OCI-LY1 (cell line): Measurements from ENCODE around the gene PTPRN2.
"Not testable (repeated sequence)": the region's sequence is repeated elsewhere in the genome, so short reads cannot be mapped to it uniquely, and the experiment has no call there.

ENCODE experiments used
- H2AFZ ChIP-seq: fragments of 200-600 bp; sonication (generic), shearing (Covaris generic); 2 replicates; pipeline ENCODE4 v1.6.0; 2014; ENCODE audit warnings: antibody characterized with exemption, mild to moderate bottlenecking, low read length
- H3F3A ChIP-seq: fragments of 200-600 bp; sonication (generic), shearing (Covaris generic); 2 replicates; pipeline ENCODE4 v1.6.0; 2014; ENCODE audit warnings: mild to moderate bottlenecking, antibody characterized with exemption, low read length, moderate library complexity; ENCODE audit not compliant: insufficient read depth
- H3K27ac ChIP-seq: fragments of 200-600 bp; sonication (generic); 2 replicates; pipeline ENCODE4 v1.5.1; 2014; ENCODE audit warnings: low read length, mixed run types, mild to moderate bottlenecking, low read depth; ENCODE audit not compliant: poor library complexity, severe bottlenecking
- H3K27me3 ChIP-seq: fragments of 200-600 bp; sonication (generic); 2 replicates; pipeline ENCODE4 v1.6.0; 2014; ENCODE audit warnings: antibody characterized with exemption, mild to moderate bottlenecking, low read length, moderate library complexity; ENCODE audit not compliant: insufficient read depth
- H3K36me3 ChIP-seq: fragments of 200-600 bp; sonication (generic); 2 replicates; pipeline ENCODE4 v1.6.1; 2014; ENCODE audit warnings: mild to moderate bottlenecking, antibody characterized with exemption, low read length, moderate library complexity, mixed read lengths; ENCODE audit not compliant: insufficient read depth
- H3K4me1 ChIP-seq: fragments of 200-600 bp; sonication (generic); 2 replicates; pipeline ENCODE4 v1.5.1; 2014; ENCODE audit warnings: mild to moderate bottlenecking, low read length, moderate library complexity; ENCODE audit not compliant: insufficient read depth, severe bottlenecking
- H3K4me2 ChIP-seq: fragments of 200-600 bp; sonication (generic), shearing (Covaris generic); 2 replicates; pipeline ENCODE4 v1.6.1; 2014; ENCODE audit warnings: low read length
- H3K4me3 ChIP-seq: fragments of 200-600 bp; sonication (generic); 2 replicates; pipeline ENCODE4 v1.5.1; 2014; ENCODE audit warnings: low read length, low read depth, mild to moderate bottlenecking, mixed read lengths; ENCODE audit not compliant: poor library complexity, severe bottlenecking
- H3K79me2 ChIP-seq: fragments of 200-600 bp; shearing (Covaris generic); 2 replicates; pipeline ENCODE4 v1.6.1; 2016; ENCODE audit warnings: mixed run types, low read length, mixed read lengths; ENCODE audit not compliant: insufficient read depth
- H3K9ac ChIP-seq: fragments of 200-600 bp; sonication (generic), shearing (Covaris generic); 2 replicates; pipeline ENCODE4 v1.6.1; 2014; ENCODE audit warnings: mild to moderate bottlenecking, low read length, mixed read lengths
- H3K9me2 ChIP-seq: fragments of 200-600 bp; sonication (generic), shearing (Covaris generic); 2 replicates; pipeline ENCODE4 v1.6.1; 2014; ENCODE audit warnings: low read depth, mild to moderate bottlenecking, low read length, mixed read lengths
- H3K9me3 ChIP-seq: fragments of 200-600 bp; shearing (Covaris generic); 2 replicates; pipeline ENCODE4 v1.6.1; 2014; ENCODE audit warnings: low read length, mixed read lengths
- H4K20me1 ChIP-seq: fragments of 200-600 bp; sonication (generic), shearing (Covaris generic); 2 replicates; pipeline ENCODE4 v1.6.0; 2016; ENCODE audit warnings: mild to moderate bottlenecking, low read length; ENCODE audit not compliant: insufficient read depth
- EZH2 ChIP-seq: fragments of 200-600 bp; sonication (generic), shearing (Covaris generic); IDR thresholded peaks from 2 replicates; pipeline ENCODE4 v1.8.0; 2017; ENCODE audit warnings: borderline replicate concordance, mixed run types, mild to moderate bottlenecking, antibody characterized with exemption, low read length, moderate library complexity, mixed read lengths
- TF ChIP-seq, protein P1 (sequence below): fragments of 200-600 bp; sonication (generic), shearing (Covaris generic); IDR thresholded peaks from 2 replicates; pipeline ENCODE4 v1.5.1; 2017; ENCODE audit warnings: mild to moderate bottlenecking, antibody characterized with exemption, low read length, moderate library complexity, mixed read lengths

The PTPRN2 gene

DNA sequence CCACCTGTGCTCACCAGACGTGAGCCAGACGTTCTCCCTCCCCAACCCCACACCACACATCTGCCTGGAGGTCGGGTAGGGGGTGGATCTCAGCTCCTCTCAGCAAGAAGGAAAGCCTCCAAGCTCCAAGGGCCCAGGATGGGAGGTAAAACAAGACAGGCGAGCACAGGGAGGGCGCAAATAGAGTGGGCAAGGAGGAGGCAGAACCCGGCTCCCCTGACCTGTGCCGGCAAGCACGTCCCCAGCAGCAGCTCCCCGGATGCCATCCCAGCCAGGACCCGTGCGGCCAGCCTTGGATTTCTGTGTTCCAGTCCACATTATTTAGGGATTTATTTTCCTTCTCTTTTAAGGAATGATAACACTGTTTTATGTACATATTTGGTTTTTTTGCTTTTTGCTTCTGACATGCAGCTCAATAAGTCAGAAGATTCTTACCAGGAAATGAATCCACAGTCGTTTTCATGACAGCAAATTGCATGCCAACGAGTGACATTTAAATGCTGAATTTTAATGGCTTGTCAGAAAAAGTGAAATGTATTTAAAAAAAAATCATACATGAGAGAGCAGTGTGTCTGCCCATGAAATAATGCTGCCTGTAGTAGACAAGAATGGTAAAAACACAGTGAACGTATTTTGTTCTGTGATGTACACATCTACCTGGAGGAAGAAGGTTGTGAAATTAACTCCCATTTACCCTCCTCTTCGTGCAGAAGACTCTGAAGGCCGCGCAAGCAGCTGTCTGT is 276.5 kb downstream of the PTPRN2 start:
- Histone ChIP-seq H3K9ac (no peak overlapping the region), H3K79me2 (no peaks in the 10 kb centered on the region), H3K9me3 (peaks cover 10% of the 10 kb centered on the region; the same call in 1 of the 2 replicates), H2AFZ (no peak overlapping the region), H3K27me3 (no peaks in the 10 kb centered on the region), H3K36me3 (no peaks in the 10 kb centered on the region), H3K4me1 (no peaks in the 10 kb centered on the region), H3K4me3 (no peak overlapping the region), H3K4me2 (no peak overlapping the region), H3F3A (no peaks in the 10 kb centered on the region), H4K20me1 (no peaks in the 10 kb centered on the region), H3K9me2 (no peaks in the 10 kb centered on the region), H3K27ac (no peak overlapping the region)
- no peak for TF ChIP-seq EZH2
- TF ChIP-seq, protein P1, sequence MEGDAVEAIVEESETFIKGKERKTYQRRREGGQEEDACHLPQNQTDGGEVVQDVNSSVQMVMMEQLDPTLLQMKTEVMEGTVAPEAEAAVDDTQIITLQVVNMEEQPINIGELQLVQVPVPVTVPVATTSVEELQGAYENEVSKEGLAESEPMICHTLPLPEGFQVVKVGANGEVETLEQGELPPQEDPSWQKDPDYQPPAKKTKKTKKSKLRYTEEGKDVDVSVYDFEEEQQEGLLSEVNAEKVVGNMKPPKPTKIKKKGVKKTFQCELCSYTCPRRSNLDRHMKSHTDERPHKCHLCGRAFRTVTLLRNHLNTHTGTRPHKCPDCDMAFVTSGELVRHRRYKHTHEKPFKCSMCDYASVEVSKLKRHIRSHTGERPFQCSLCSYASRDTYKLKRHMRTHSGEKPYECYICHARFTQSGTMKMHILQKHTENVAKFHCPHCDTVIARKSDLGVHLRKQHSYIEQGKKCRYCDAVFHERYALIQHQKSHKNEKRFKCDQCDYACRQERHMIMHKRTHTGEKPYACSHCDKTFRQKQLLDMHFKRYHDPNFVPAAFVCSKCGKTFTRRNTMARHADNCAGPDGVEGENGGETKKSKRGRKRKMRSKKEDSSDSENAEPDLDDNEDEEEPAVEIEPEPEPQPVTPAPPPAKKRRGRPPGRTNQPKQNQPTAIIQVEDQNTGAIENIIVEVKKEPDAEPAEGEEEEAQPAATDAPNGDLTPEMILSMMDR = no peak

DNA sequence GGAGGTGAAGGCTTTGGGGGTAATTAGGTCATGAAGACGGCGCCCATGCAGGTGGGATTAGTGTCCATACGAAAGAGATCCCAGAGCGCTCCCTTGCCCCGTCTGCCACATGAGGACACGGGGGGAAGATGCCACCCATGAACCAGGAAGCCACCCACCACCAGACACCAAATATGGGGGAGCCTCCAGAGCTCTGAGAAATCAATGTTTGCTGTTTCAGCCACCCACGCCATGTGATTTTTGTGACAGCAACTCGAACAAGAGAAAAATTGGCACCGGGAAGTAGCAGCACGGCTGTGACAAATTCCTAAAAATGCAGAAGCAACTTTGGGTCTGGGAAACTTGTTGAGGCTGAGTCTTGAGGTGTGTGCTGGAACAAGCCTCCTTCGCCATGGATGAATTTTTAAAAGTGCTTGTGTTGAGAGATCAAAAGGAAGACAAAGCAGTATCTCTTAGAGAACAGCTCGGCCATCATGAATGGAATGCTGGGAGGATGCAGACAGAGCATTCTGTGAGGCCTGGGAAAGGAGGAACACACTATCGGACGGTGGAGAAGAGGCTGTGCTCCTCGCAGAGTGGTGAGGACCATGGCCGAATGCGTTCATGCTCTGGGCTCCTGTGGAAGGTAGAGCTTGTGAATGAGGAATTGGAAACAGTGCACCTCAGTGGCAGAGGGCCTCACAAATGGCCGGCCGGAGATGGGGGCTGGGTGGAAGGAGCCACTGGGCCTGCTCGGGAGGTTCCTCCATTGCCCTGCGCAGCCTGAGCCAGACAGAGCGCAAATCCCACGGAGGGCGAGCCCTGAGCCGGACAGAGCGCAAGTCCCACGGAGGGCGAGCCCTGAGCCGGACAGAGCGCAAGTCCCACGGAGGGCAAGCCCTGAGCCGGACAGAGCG is 277.5 kb downstream of the PTPRN2 start:
- no peaks in the 10 kb centered on the region for H3K4me1 ChIP-seq
- H3K9me2 ChIP-seq = no peaks in the 10 kb centered on the region
- no peak overlapping the region for H3K4me3 ChIP-seq
- peaks cover 10% of the 10 kb centered on the region; the same call in 1 of the 2 replicates for H3K9me3 ChIP-seq
- H3K36me3 ChIP-seq = no peaks in the 10 kb centered on the region
- no peaks in the 10 kb centered on the region for H3K79me2 ChIP-seq
- H2AFZ ChIP-seq = no peak overlapping the region
- no peaks in the 10 kb centered on the region for H3K27me3 ChIP-seq
- no peak overlapping the region for H3K9ac ChIP-seq
- H4K20me1 ChIP-seq = no peaks in the 10 kb centered on the region
- H3K4me2 ChIP-seq = no peak overlapping the region
- no peaks in the 10 kb centered on the region for H3F3A ChIP-seq
- no peak for TF ChIP-seq EZH2
- TF ChIP-seq, protein P1 = no peak
- no peak overlapping the region for H3K27ac ChIP-seq

DNA sequence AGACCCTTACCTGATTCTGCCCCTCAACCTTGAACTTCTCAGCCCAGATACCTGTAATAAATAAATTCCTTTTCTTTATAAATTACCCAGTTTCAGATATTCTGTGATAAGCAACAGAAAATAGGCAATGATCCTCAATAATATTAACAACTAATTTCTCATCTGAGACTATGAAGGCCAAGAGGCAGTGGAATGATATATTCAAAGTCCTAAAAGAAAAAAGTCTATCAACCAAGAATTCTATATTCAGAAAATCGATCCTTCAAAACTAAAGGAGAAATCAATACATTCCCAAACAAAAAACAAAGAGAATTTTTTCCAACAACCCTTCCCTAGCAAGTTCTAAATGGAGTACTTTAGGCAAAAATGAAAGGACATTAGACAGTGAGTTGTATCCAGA is 279.6 kb downstream of the PTPRN2 start:
- Histone ChIP-seq H3K9me2 (no peaks in the 10 kb centered on the region), H3K4me1 (no peaks in the 10 kb centered on the region), H3K79me2 (no peaks in the 10 kb centered on the region), H3K27ac (no peak overlapping the region), H3F3A (no peaks in the 10 kb centered on the region), H3K4me3 (no peak overlapping the region), H3K9me3 (peaks cover 10% of the 10 kb centered on the region; the same call in 1 of the 2 replicates), H2AFZ (no peak overlapping the region), H3K4me2 (no peak overlapping the region), H4K20me1 (no peaks in the 10 kb centered on the region), H3K27me3 (no peaks in the 10 kb centered on the region; the same call in 1 of the 2 replicates), H3K9ac (no peak overlapping the region), H3K36me3 (no peaks in the 10 kb centered on the region)
- TF ChIP-seq, protein P1 = no peak
- no peak for TF ChIP-seq EZH2

DNA sequence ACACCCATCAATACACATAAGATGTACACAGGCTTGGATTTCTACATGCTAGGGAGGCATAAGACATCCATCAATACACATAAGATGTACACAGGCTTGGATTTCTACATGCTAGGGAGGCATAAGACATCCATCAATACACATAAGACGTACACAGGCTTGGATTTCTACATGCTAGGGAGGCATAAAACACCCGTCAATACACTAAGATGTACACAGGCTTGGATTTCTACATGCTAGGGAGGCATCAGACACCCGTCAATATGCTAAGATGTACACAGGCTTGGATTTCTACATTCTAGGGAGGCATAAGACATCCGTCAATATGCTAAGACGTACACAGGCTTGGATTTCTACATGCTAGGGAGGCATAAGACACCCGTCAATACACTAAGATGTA is 283.6 kb downstream of the PTPRN2 start:
- H3F3A ChIP-seq, H3K27me3 ChIP-seq, H3K27ac ChIP-seq, H3K4me1 ChIP-seq, H3K79me2 ChIP-seq, H4K20me1 ChIP-seq, H2AFZ ChIP-seq, H3K36me3 ChIP-seq, H3K4me2 ChIP-seq, H3K9ac ChIP-seq, H3K4me3 ChIP-seq, H3K9me2 ChIP-seq: not testable (repeated sequence)
- peaks cover 10% of the 10 kb centered on the region; the same call in 1 of the 2 replicates for H3K9me3 ChIP-seq
